Endothelial cell of coronary artery (primary cell): ENCODE measurements around the gene CAPN14. TPM values are rescaled to one million over a fixed set of nuclear protein-coding genes. Genes with fewer than 3 reads are reported as not detected.

Source experiments
- total RNA-seq: library from RNA; depleted of rRNA; stranded (reverse); fragments of >200 nt; gene quantifications from 2 replicates; pipeline ENCODE4 v1.2.3, GENCODE V29; 2014

The CAPN14 gene
- under 0.01 and 0.09 TPM in 2 replicates for total RNA-seq

DNA sequence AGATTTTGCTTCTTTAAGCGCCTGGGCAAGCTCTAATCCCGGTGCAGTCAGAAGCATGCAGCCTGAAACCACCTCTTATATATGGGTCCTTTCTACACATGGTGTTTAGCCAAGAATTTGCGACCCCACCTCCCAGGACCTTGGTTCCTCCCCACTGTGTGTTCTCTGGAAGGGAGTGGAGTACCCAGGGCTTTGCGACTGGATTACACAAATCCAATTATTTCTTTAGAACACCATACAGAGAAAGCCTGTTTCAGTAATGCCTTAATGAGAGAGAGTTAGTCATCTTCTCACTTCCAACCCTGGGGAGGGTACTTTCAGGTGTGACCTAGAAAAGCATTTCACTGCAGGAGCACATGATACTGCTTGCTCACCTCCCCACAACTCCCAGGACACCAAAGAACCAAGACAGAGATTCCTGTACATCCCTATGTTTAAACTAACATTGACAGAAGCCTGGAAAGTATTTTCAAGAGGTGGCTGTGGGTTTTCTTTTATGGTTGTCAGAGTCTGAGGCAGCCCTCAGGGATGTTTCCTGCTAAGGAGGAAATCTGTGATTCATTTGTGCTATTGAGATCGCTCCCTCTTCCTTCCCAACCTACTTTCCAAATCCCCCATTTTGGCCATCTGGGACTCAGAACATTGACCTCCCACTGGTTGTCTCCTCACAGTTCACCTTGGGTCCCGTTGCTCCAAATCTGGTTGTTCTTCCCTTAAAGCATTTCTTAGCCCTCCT lies at the start of gene CAPN14:
Gene CAPN14, minus strand, starts transcription at position 51 of the 736 bp plus-strand sequence. CDS start 12,068 bp downstream, outside the sequence.

GRCh38 chr2:31233741-31234682 lies 16.7 kb upstream of the CAPN14 start, which contains the start of gene EHD3:
EHD3 (plus strand) TSS chr2:31234152; CDS start chr2:31234622, 470 bp downstream.

GRCh38 chr2:31138037-31138962 lies 79.0 kb downstream of the CAPN14 start, which contains the start of gene GALNT14:
GALNT14 (minus strand) TSS chr2:31138440; CDS start chr2:31138086, 354 bp downstream.

Other genes with a start within 250 kb of the CAPN14 start
- gene GALNT14, start 79.1 kb downstream of the CAPN14 start, total RNA-seq: 0.45 TPM in 1 of 2 replicates, not detected in the other
- 3.5 and 5.9 TPM in 2 replicates for gene EHD3, start 16.6 kb upstream of the CAPN14 start, total RNA-seq
- not detected in 2 replicates for gene XDH, start 197.2 kb upstream of the CAPN14 start, total RNA-seq